ENCODE data around the gene BBS1.

The BBS1 gene

GRCh38 chr11:66559142-66559865 lies 48.9 kb downstream of the BBS1 start:
- no peak overlapping the region for H2AFZ ChIP-seq (ENCODE audit: low read length)
- no peak overlapping the region for H3K9ac ChIP-seq (ENCODE audit: low read depth, low read length, poor library complexity, severe bottlenecking)
- H3K4me2 ChIP-seq (ENCODE audit: low read depth, low read length, poor library complexity, severe bottlenecking): no peak overlapping the region

GRCh38 chr11:66559866-66560676 lies 49.6 kb downstream of the BBS1 start:
- no peaks in the 10 kb centered on the region for H3K36me3 ChIP-seq (ENCODE audit: insufficient read depth, low read length)

More at GRCh38 chr11:66559142-66559865, 48.9 kb downstream of the BBS1 start:
- no peaks in the 10 kb centered on the region for H4K20me1 ChIP-seq (ENCODE audit: insufficient read depth, low read length, poor library complexity, severe bottlenecking)
- no peak overlapping the region for H3K4me3 ChIP-seq (ENCODE audit: low read length, poor library complexity, severe bottlenecking)
- H3K79me2 ChIP-seq (ENCODE audit: insufficient read depth, low read length): no peaks in the 10 kb centered on the region
- H3K27me3 ChIP-seq (ENCODE audit: insufficient read depth, low read length, poor library complexity, severe bottlenecking): no peaks in the 10 kb centered on the region
- no peak for TF ChIP-seq EZH2phosphoT487 (IDR thresholded peaks at IDR 0.05; ENCODE audit: borderline replicate concordance)
- TF ChIP-seq CTCF (conservative IDR thresholded peaks at IDR 0.05; ENCODE audit: low read length): no peak
- no peaks in the 10 kb centered on the region for H3K4me1 ChIP-seq (ENCODE audit: insufficient read depth, low read length, poor library complexity, severe bottlenecking)
- no peaks in the 10 kb centered on the region for H3F3A ChIP-seq (ENCODE audit: low read depth)
- no peaks in the 10 kb centered on the region for H3K9me3 ChIP-seq (ENCODE audit: insufficient read depth, low read depth, low read length)
- H3K36me3 ChIP-seq (ENCODE audit: insufficient read depth, low read length): no peaks in the 10 kb centered on the region
- H3K9me2 ChIP-seq (replicated peaks; ENCODE audit: low read depth, low read length): no peaks in the 10 kb centered on the region

More at GRCh38 chr11:66559866-66560676, 49.6 kb downstream of the BBS1 start:
- Histone ChIP-seq H3K79me2 (ENCODE audit: insufficient read depth, low read length) (no peaks in the 10 kb centered on the region), H3K4me2 (ENCODE audit: low read depth, low read length, poor library complexity, severe bottlenecking) (no peak overlapping the region), H3K9me3 (ENCODE audit: insufficient read depth, low read depth, low read length) (no peaks in the 10 kb centered on the region), H3K4me1 (ENCODE audit: insufficient read depth, low read length, poor library complexity, severe bottlenecking) (no peaks in the 10 kb centered on the region), H3K4me3 (ENCODE audit: low read length, poor library complexity, severe bottlenecking) (no peak overlapping the region), H3K9me2 (replicated peaks; ENCODE audit: low read depth, low read length) (no peaks in the 10 kb centered on the region), H3K27me3 (ENCODE audit: insufficient read depth, low read length, poor library complexity, severe bottlenecking) (no peaks in the 10 kb centered on the region), H4K20me1 (ENCODE audit: insufficient read depth, low read length, poor library complexity, severe bottlenecking) (no peaks in the 10 kb centered on the region), H2AFZ (ENCODE audit: low read length) (no peak overlapping the region), H3K9ac (ENCODE audit: low read depth, low read length, poor library complexity, severe bottlenecking) (no peak overlapping the region), H3F3A (ENCODE audit: low read depth) (no peaks in the 10 kb centered on the region)
- TF ChIP-seq EZH2phosphoT487 (IDR thresholded peaks at IDR 0.05; ENCODE audit: borderline replicate concordance) (no peak), CTCF (conservative IDR thresholded peaks at IDR 0.05; ENCODE audit: low read length) (no peak)
